Fibroblast of lung (primary cell): ENCODE measurements around the gene IGF2.

Experiments used
- CTCF ChIP-seq, 2 donors: IDR thresholded peaks in 1 of 2; conservative IDR thresholded peaks in 1 of 2; 1 replicate in 1 of 2; 2 replicates in 1 of 2; pipeline ENCODE4 v1.5.1; 2011 to 2012; ENCODE audit warnings: low read length in 2 of 2, control low read depth in 1 of 2, inconsistent platforms in 1 of 2, low read depth in 1 of 2, mild to moderate bottlenecking in 1 of 2
- EZH2 ChIP-seq: IDR thresholded peaks from 2 replicates; pipeline ENCODE4 v1.5.1; 2012; ENCODE audit warnings: low read length, control low read depth, mild to moderate bottlenecking; ENCODE audit errors: missing control alignments

- TF ChIP-seq CTCF (conservative IDR thresholded peaks at IDR 0.05 in 1 of 2, IDR thresholded peaks at IDR 0.05 in 1 of 2; ENCODE audit: low read depth in 1 of 2, low read length in 2 of 2), result no peak
- TF ChIP-seq EZH2, result no peak
These were observed 9.4 kb downstream of the IGF2 start for GRCh38 chr11:2129699-2130366.
